HK-2 (cell line): ENCODE results near the gene KCND3.

Source experiments
- DNase-seq: peaks from one replicate; pipeline ENCODE4 v3.0.0-alpha.2; 2018; ENCODE audit not compliant: unreplicated experiment

KCND3 gene

GRCh38 chr1:111848852-111849545 is 140.5 kb downstream of the KCND3 start:
- DNase-seq: no peak

- DNase-seq: no peak
Measured at GRCh38 chr1:111847466-111847865, 142.0 kb downstream of the KCND3 start.

- no peak for DNase-seq
Measured at GRCh38 chr1:111846842-111847241, 142.6 kb downstream of the KCND3 start.

- DNase-seq: no peak
Measured at GRCh38 chr1:111843177-111843576, 146.3 kb downstream of the KCND3 start.

- DNase-seq: no peak
Measured at GRCh38 chr1:111842411-111842810, 147.1 kb downstream of the KCND3 start.

GRCh38 chr1:111841746-111842145 is 147.7 kb downstream of the KCND3 start:
- DNase-seq: no peak

GRCh38 chr1:111841189-111841588 is 148.3 kb downstream of the KCND3 start:
- DNase-seq: no peak

- no peak for DNase-seq
Measured at GRCh38 chr1:111837393-111837792, 152.1 kb downstream of the KCND3 start.

- no peak for DNase-seq
Measured at GRCh38 chr1:111836111-111836510, 153.4 kb downstream of the KCND3 start.

- no peak for DNase-seq
Measured at GRCh38 chr1:111835514-111835913, 154.0 kb downstream of the KCND3 start.

GRCh38 chr1:111834956-111835355 is 154.5 kb downstream of the KCND3 start:
- DNase-seq: no peak

GRCh38 chr1:111833334-111833733 is 156.1 kb downstream of the KCND3 start:
- DNase-seq: no peak

GRCh38 chr1:111832521-111833155 is 156.8 kb downstream of the KCND3 start:
- no peak for DNase-seq

GRCh38 chr1:111831153-111831552 is 158.3 kb downstream of the KCND3 start:
- DNase-seq: no peak

- DNase-seq: no peak
Measured at GRCh38 chr1:111827946-111828345, 161.5 kb downstream of the KCND3 start.

GRCh38 chr1:111826278-111826677 is 163.2 kb downstream of the KCND3 start:
- no peak for DNase-seq

- no peak for DNase-seq
Measured at GRCh38 chr1:111825217-111825616, 164.3 kb downstream of the KCND3 start.

GRCh38 chr1:111822138-111822537 is 167.3 kb downstream of the KCND3 start:
- no peak for DNase-seq

- DNase-seq: no peak
Measured at GRCh38 chr1:111821121-111821745, 168.2 kb downstream of the KCND3 start.

- no peak for DNase-seq
Measured at GRCh38 chr1:111819566-111820263, 169.8 kb downstream of the KCND3 start.

- DNase-seq: no peak
Measured at GRCh38 chr1:111818546-111818945, 170.9 kb downstream of the KCND3 start.

- DNase-seq: no peak
Measured at GRCh38 chr1:111818081-111818480, 171.4 kb downstream of the KCND3 start.

GRCh38 chr1:111814642-111815041 is 174.8 kb downstream of the KCND3 start:
- no peak for DNase-seq
